Hepatocyte (in vitro differentiated cells): ENCODE data around the gene CRB3.

Experiments
- CTCF ChIP-seq: fragments of 200-600 bp; sonication (generic); IDR thresholded peaks from 2 replicates; pipeline ENCODE4 v1.5.1; 2016; ENCODE audit warnings: antibody characterized with exemption, mild to moderate bottlenecking; ENCODE audit not compliant: poor library complexity
- EZH2 ChIP-seq: fragments of 200-600 bp; sonication (generic); IDR thresholded peaks from 2 replicates; pipeline ENCODE4 v1.6.1; 2016; ENCODE audit warnings: antibody characterized with exemption, mild to moderate bottlenecking, borderline replicate concordance

- no peak for TF ChIP-seq EZH2
- no peak for TF ChIP-seq CTCF
These were observed 40.4 kb upstream of the CRB3 start for GRCh38 chr19:6423499-6424194.
